ENCODE results near the gene ZFPM1. TPM values are rescaled to one million over a fixed set of nuclear protein-coding genes. Genes with fewer than 3 reads are reported as not detected.

ZFPM1 gene
- total RNA-seq, 2 donors from 2014 or later, result 18.1 to 21.5 TPM

- peaks cover 70% of the 10 kb centered on the region for H3K36me3 Mint-ChIP-seq (ENCODE audit: low read depth)
- Histone ChIP-seq H3K9me3 (ENCODE audit: control insufficient read depth, low read length) (no peaks in the 10 kb centered on the region), H3K9ac (ENCODE audit: extremely low read depth, low read length, poor library complexity, severe bottlenecking) (no peak overlapping the region), H3K36me3 (ENCODE audit: control insufficient read depth, insufficient read depth, low read length) (peaks cover 67% of the 10 kb centered on the region), H3K27me3 (ENCODE audit: control insufficient read depth, insufficient read depth, low read length, poor library complexity, severe bottlenecking) (no peaks in the 10 kb centered on the region), H3K27ac (ENCODE audit: low read depth, low read length) (no peak overlapping the region), H3K4me3 (ENCODE audit: low read length) (no peak overlapping the region), H3K4me1 (ENCODE audit: control insufficient read depth, insufficient read depth, low read length) (peaks cover 4% of the 10 kb centered on the region)
- TF ChIP-seq, protein P1, sequence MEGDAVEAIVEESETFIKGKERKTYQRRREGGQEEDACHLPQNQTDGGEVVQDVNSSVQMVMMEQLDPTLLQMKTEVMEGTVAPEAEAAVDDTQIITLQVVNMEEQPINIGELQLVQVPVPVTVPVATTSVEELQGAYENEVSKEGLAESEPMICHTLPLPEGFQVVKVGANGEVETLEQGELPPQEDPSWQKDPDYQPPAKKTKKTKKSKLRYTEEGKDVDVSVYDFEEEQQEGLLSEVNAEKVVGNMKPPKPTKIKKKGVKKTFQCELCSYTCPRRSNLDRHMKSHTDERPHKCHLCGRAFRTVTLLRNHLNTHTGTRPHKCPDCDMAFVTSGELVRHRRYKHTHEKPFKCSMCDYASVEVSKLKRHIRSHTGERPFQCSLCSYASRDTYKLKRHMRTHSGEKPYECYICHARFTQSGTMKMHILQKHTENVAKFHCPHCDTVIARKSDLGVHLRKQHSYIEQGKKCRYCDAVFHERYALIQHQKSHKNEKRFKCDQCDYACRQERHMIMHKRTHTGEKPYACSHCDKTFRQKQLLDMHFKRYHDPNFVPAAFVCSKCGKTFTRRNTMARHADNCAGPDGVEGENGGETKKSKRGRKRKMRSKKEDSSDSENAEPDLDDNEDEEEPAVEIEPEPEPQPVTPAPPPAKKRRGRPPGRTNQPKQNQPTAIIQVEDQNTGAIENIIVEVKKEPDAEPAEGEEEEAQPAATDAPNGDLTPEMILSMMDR (conservative IDR thresholded peaks at IDR 0.05), result no peak
- DNase-seq, result no peak
- H3K27me3 Mint-ChIP-seq (ENCODE audit: insufficient read depth), result no peaks in the 10 kb centered on the region
- H3K9me3 Mint-ChIP-seq, result no peaks in the 10 kb centered on the region
- H3K4me1 Mint-ChIP-seq, result peaks cover 13% of the 10 kb centered on the region
- no peak overlapping the region for H3K4me3 Mint-ChIP-seq
- WGBS, 2 experiments (ENCODE audit: insufficient coverage in 1 of 2, insufficient read length in 1 of 2), result 87 to 98% methylated on average over 12 to 14 of the region's 14 CpGs
- H3K27ac Mint-ChIP-seq, result no peak overlapping the region
Observed at GRCh38 chr16:88582912-88583575, 130.0 kb downstream of the ZFPM1 start.

DNA sequence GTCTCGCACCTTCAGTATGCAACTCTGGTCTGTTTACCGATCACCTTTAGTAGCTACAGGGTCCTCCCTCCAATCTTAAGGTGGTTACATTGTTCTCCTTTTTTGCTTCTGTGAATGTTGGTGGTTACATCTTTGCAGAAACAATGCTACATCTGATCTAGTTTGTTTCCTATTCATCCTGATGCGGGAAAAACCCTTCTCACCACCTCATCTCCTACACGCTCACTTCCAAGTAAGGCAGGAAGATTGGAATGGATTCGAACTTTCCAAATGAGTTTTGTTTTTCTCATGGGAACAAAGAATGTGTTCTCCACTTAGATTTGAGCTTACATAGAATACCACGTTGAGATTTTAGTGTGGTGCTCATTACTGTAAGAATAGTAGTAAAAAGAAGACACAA lies 131.6 kb downstream of the ZFPM1 start:
- WGBS, 2 experiments (ENCODE audit: insufficient coverage in 1 of 2, insufficient read length in 1 of 2), result 89 to 100% methylated on average over 2 to 6 of the region's 6 CpGs
- Mint-ChIP-seq H3K27ac (peak overlapping the region; percentile 65), H3K9me3 (no peaks in the 10 kb centered on the region), H3K27me3 (ENCODE audit: insufficient read depth) (no peaks in the 10 kb centered on the region), H3K36me3 (ENCODE audit: low read depth) (peaks cover 71% of the 10 kb centered on the region), H3K4me1 (peaks cover 13% of the 10 kb centered on the region), H3K4me3 (no peak overlapping the region)
- Histone ChIP-seq H3K27ac (ENCODE audit: low read depth, low read length) (no peak overlapping the region), H3K27me3 (ENCODE audit: control insufficient read depth, insufficient read depth, low read length, poor library complexity, severe bottlenecking) (no peaks in the 10 kb centered on the region), H3K4me1 (ENCODE audit: control insufficient read depth, insufficient read depth, low read length) (peaks cover 4% of the 10 kb centered on the region), H3K9ac (ENCODE audit: extremely low read depth, low read length, poor library complexity, severe bottlenecking) (peak overlapping the region; percentile 18), H3K36me3 (ENCODE audit: control insufficient read depth, insufficient read depth, low read length) (peaks cover 73% of the 10 kb centered on the region), H3K4me3 (ENCODE audit: low read length) (peak overlapping the region; percentile 19), H3K9me3 (ENCODE audit: control insufficient read depth, low read length) (no peaks in the 10 kb centered on the region)
- TF ChIP-seq, protein P1 (conservative IDR thresholded peaks at IDR 0.05), result no peak
- DNase-seq, result no peak

DNA sequence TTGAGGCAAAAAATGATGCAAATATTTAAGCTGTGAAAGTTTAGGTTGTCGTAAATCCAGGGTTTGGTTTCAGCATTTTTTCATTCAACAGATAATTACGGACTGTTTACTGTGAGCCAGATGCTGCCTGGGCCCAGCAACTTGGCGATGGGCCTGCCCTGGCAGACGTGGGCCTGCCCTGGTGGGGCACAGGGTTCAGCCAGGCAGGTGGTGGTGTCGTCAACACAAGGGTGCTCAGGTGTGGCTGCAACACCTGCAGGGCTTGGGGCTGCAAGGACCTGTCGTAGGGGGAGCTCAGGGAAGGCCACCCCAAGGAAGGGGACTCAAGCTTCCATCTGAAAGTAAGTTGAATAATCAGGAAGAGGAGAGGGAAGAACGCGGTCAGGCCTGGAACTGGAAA lies 132.2 kb downstream of the ZFPM1 start:
- H3K36me3 Mint-ChIP-seq (ENCODE audit: low read depth), result peaks cover 71% of the 10 kb centered on the region
- no peak overlapping the region for H3K4me3 Mint-ChIP-seq
- peaks cover 4% of the 10 kb centered on the region for H3K4me1 ChIP-seq (ENCODE audit: control insufficient read depth, insufficient read depth, low read length)
- no peaks in the 10 kb centered on the region for H3K27me3 ChIP-seq (ENCODE audit: control insufficient read depth, insufficient read depth, low read length, poor library complexity, severe bottlenecking)
- no peaks in the 10 kb centered on the region for H3K9me3 ChIP-seq (ENCODE audit: control insufficient read depth, low read length)
- no peak for DNase-seq
- peaks cover 75% of the 10 kb centered on the region for H3K36me3 ChIP-seq (ENCODE audit: control insufficient read depth, insufficient read depth, low read length)
- peak overlapping the region; percentile 18 for H3K9ac ChIP-seq (ENCODE audit: extremely low read depth, low read length, poor library complexity, severe bottlenecking)
- TF ChIP-seq, protein P1 (conservative IDR thresholded peaks at IDR 0.05), result no peak
- no peak overlapping the region for H3K4me3 ChIP-seq (ENCODE audit: low read length)
- H3K27me3 Mint-ChIP-seq (ENCODE audit: insufficient read depth), result no peaks in the 10 kb centered on the region
- H3K27ac Mint-ChIP-seq, result peak overlapping the region; percentile 69
- H3K4me1 Mint-ChIP-seq, result peaks cover 13% of the 10 kb centered on the region
- 96 to 97% methylated on average over 5 to 8 of the region's 8 CpGs for WGBS, 2 experiments (ENCODE audit: insufficient coverage in 1 of 2, insufficient read length in 1 of 2)
- H3K9me3 Mint-ChIP-seq, result no peaks in the 10 kb centered on the region
- no peak overlapping the region for H3K27ac ChIP-seq (ENCODE audit: low read depth, low read length)
